NCI-H1930 (cell line): ENCODE measurements around the gene CHD2.
A peak's percentile ranks its signal among the peaks of the same experiment; 100 is the strongest.

Source experiments
- DNase-seq, 2 experiments: peaks; one replicate each; lab custom pipeline; 2025; lab: John Stamatoyannopoulos, UW

The CHD2 gene

GRCh38 chr15:93068581-93069199 lies 168.6 kb downstream of the CHD2 start:
- no peak for DNase-seq

DNA sequence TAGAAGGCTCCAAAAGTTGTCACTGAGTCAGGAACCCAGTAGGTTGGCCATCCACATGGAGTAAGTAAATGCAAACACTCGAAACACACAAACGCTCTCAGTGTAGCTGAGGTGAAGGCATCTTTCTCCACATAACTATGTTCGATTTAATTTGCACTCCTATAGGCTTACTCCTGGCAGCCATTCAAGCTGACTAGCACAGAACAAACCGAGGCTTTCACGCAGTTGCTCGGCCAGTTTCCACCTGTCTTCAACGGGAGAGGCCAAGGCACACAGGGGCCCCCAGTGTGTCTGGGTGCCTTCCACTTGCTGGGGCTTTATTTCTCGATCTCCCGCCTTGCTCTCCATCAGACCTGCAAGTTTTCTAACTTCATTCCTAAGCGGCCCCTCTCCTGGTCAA lies 170.0 kb downstream of the CHD2 start:
- DNase-seq = no peak

DNA sequence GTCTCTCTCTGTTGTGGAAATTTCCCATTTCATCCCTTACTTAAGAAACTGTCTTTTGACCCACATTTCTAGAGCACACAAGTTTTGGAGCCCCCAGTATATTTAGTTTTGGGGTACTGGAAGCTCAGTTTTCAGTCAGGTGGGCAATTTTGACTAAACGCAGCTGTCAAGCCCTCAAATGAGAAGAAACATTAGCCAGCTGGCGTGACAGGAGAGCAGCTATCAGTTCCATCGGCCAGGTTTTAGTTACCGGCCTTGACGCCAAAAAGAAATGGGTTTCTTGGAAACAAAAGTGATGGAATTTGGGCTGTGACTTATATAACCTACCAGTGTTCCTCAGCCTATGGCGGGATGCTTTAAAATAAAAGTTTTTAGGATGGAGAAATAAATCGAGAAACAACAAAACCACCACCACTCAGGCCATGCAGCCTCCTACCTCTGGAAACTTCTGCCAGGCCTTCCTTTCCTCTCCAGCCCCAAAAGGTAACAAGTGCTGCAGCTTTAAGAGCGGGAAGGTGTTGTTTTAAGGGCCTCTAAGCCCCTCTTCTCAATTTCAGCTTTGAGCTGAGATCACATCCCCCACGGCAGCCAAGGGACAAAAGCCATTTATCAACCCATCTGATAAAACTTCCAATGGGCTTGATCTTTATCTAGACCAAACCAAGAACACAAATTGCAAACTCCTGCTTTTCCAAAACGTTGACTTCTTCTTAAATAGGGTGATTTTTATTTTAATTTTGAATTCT lies 170.6 kb downstream of the CHD2 start:
- no peak for DNase-seq

DNA sequence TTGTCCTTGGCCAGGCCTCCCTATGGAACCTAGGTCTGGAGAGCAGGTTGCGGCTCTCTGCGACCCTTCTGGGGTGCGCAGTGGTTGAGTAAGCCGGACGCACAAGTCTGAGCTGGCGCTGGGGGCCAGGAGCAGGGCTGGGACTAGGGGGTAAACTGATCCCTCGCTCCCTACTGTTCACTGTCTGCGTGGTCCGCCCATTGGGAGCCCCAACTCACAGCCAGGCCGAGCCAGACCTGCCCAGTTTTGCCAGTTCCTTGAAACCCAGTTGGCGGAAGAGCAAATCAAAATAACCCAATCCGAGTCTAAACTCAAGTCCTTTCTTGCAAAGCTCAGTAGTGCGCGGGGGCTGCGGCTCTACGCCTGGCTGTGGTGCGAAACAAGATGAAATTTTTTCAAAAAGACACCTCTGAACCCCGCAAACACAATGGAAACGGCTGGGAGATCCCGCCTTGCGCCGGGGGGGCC lies 171.4 kb downstream of the CHD2 start:
- no peak for DNase-seq

DNA sequence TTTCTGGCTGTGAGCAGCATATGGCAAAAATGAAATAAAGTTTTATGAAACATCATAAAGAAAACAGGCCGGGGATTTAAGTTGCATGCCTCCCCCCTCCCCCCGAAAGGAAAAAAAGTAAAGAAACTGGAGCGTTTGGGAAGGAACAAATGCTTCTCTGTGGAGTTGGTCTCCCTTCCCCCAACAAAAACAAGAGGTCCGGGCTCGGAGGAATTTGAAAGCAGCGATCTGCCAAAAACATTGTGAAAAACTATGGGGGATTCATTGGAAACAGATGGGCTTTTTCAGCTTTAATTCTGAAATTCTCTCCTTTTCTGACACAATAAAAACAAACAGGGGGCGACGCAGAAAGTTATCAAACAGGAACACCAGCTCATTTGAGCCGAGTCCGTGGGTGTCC lies 171.9 kb downstream of the CHD2 start:
- no peak for DNase-seq

DNA sequence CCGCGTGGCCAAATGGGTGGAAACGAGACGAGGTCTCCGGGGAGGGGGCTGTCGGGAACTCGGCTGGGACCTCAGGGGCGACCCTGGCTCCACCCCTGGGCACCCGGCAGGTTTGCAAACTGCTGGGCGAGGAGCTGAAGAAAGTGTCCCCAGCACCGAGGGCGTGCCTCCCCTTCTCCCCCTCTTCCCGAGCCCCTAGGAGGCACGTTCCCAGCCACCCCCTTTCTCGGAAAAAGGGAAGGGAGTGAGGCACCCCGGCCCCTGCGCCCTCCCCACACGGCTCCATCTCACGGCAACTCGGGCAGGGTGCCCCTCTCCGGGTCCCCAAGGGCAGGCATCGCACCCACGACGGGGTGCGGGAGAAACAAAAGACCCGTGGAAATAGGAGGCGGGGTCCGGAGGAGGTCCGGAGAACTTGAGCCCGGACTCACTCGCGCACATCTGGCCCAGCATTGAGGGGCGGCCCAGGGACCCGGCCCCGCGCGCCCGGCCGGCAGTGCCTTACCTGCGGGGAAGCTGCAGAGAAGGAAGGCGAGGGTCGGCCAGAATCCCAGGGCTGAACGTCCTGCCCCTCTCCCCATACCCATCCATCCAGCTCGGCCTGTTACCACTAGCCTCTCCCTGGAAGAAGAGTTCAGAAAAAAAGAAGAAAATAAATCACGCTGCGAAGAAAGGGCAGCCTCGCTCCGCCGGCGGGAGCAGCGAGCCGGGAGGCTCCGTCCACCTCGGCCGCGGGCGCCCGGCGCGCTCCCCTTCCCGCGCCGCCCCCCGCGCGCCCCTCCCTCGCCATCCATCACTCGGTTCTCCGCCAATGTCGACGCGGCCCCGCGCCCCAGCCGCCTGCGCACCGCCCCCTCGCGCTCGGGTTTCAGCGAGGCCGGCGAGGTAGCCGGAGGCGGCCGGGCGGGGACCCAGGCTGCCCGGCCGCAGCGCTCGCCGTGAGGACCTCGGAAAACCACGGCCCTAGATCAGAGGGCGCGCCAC lies 172.6 kb downstream of the CHD2 start:
- DNase-seq = peak; percentile 33 to 56

- no peak for DNase-seq
These were observed 173.4 kb downstream of the CHD2 start for GRCh38 chr15:93073465-93073952.

DNA sequence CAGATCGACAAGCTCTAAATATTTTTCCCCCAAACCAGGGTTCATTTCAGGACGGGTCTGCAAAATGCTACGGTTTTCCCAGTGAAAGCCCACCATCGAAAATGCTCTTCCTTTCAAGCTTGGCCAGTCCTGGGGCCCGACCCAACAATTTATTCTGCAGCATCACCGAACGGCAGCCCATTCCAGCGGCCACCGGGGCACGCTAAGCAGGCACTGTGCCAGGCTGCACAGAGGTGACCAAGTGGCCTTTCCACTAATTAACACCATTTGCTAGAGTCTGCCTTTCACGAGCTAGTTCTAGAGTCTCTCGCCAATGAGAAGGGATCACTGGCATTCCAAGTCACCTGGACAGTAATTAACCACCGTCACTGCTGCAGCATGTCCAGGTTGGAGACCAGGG lies 174.5 kb downstream of the CHD2 start:
- DNase-seq = no peak

- DNase-seq = no peak
These were observed 176.1 kb downstream of the CHD2 start for GRCh38 chr15:93076217-93076616.

DNA sequence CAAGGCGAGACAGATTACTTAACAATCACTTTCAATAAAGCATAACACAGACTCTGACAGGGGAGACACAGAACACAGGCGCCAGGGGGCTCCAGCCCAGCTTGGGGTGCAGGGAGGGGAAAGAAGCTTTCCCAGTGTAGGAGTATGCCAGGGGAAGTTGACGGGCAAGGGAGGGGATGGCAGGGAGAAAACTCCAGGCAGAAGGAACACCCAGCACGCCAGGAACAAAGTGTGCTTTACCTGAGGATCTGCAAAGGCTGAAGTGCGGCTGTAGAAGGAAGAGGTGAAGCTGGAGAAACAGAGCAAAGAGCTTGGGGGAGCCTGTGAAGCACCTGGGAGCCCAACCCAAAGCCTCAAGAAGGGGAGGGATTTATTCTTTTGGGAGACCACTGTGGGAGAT lies 176.8 kb downstream of the CHD2 start:
- no peak for DNase-seq
